Natural killer cell (primary cell): ENCODE results near the gene ZNF587. TPM values are rescaled to one million over a fixed set of nuclear protein-coding genes. Genes with fewer than 3 reads are reported as not detected.
"Not testable (repeated sequence)": the region's sequence is repeated elsewhere in the genome, so short reads cannot be mapped to it uniquely, and the experiment has no call there.

Source experiments
- ATAC-seq, 3 donors: fragments of 150-1000 bp in 2 of 3; fragments of 200-7000 bp in 1 of 3; cut with Tn5 transposase; 1 replicate in 1 of 3; 2 replicates in 2 of 3; pipeline ENCODE4 v1.10.0; 2021; ENCODE audit warnings: mild to moderate bottlenecking in 2 of 3, moderate library complexity in 2 of 3
- DNase-seq, 2 donors: peaks; one replicate each; pipeline versions ENCODE4 v3.0.0 to v3.0.0-alpha.2; 2013 to 2021; ENCODE audit warnings: mixed read lengths in 1 of 2
- H3K27ac ChIP-seq: one replicate; pipeline ENCODE4 v1.5.1; 2013; ENCODE audit warnings: mild to moderate bottlenecking, low read length
- H3K27me3 ChIP-seq: one replicate; pipeline ENCODE4 v1.6.1; 2013; ENCODE audit warnings: low read length; ENCODE audit not compliant: control insufficient read depth, insufficient read depth
- H3K36me3 ChIP-seq: one replicate; pipeline ENCODE4 v1.6.1; 2013; ENCODE audit warnings: low read length; ENCODE audit not compliant: control insufficient read depth, insufficient read depth
- H3K4me1 ChIP-seq: one replicate; pipeline ENCODE4 v1.6.1; 2013; ENCODE audit warnings: low read length; ENCODE audit not compliant: control insufficient read depth, insufficient read depth
- H3K4me3 ChIP-seq: one replicate; pipeline ENCODE4 v1.5.1; 2013; ENCODE audit warnings: low read length
- H3K9me3 ChIP-seq: one replicate; pipeline ENCODE4 v1.6.1; 2013; ENCODE audit warnings: low read length; ENCODE audit not compliant: control insufficient read depth, insufficient read depth
- H3K27ac Mint-ChIP-seq, 2 donors: one replicate each; pipeline ENCODE4 v1.8.0; 2022; ENCODE audit warnings: mild to moderate bottlenecking in 2 of 2, mixed read lengths in 2 of 2, moderate library complexity in 1 of 2
- H3K27me3 Mint-ChIP-seq, 2 donors: one replicate each; pipeline ENCODE4 v1.8.0; 2022; ENCODE audit warnings: low read depth in 2 of 2, mixed read lengths in 2 of 2
- H3K36me3 Mint-ChIP-seq: one replicate; pipeline ENCODE4 v1.8.0; 2022; ENCODE audit warnings: mixed read lengths
- H3K4me1 Mint-ChIP-seq, 2 donors: one replicate each; pipeline ENCODE4 v1.8.0; 2022; ENCODE audit warnings: mixed read lengths in 2 of 2
- H3K4me3 Mint-ChIP-seq: one replicate; pipeline ENCODE4 v1.8.0; 2022; ENCODE audit warnings: mild to moderate bottlenecking, moderate library complexity, mixed read lengths
- H3K9me3 Mint-ChIP-seq, 2 donors: one replicate each; pipeline ENCODE4 v1.8.0; 2022; ENCODE audit warnings: mixed read lengths in 2 of 2
- CTCF ChIP-seq: fragments of 200-600 bp; IDR thresholded peaks from one replicate; pipeline ENCODE4 v1.8.0; 2022; ENCODE audit warnings: antibody characterized with exemption
- WGBS: methylation state at CpG from one replicate; pipeline ENCODE4 v1.1.7; 2013; ENCODE audit warnings: missing lambda C conversion rate; ENCODE audit not compliant: insufficient coverage; 5-methylcytosine and 5-hydroxymethylcytosine counted together
- intact Hi-C: fragments of 100-400 bp; cut with micrococcal nuclease; formaldehyde crosslinking; loops from one replicate; pipeline ENCODE4 v1.14.2; 2022
- total RNA-seq, 4 donors: library from RNA; stranded (reverse); fragments of 120-200 nt in 1 of 4; gene quantifications; one replicate each; pipeline versions ENCODE4 v1.2.3 to v1.2.4, GENCODE V29; 2013 to 2022

ZNF587 gene
- total RNA-seq, 3 donors from 2014 or later (not counting 1 experiment from before 2014, with no cell fraction given) = 54.9 to 58.9 (median 55.1) TPM

DNA sequence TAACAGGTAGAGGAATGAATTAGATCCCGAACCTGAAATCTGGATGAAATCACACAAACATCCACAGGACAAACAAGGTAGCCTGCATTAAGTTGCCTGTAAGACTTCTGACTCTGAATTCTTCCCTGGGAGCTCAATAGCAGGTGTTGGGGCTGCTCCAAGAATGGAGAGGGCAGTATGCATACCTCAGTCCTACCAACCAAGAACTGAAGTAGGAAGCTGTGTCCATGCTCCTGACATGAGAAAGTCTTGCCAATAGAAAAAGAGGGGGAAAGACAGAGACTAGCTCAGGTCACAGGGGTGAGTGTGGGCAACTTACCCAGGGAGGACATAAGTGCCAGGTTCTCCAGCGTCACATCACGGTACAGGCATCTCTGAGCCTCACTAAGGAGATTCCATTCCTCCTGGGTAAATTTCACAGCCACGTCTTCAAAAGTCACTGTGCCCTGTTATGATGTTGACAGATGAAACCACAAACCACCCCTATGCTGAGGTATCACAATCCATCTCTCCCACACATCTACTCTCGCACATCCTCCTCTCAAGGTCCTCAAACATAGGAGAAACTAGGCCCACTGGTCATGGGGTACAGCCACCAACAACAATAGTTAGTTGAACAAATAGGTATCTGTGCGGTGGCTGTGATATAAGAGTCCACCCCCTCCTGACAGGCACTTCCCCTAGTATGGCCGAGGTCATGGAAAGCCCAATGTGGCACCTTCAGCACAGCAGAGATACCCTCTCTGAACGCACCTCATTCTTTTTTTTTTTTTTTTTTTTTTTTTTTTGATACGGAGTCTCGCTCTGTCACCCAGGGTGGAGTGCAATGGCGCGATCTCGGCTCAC lies 36.5 kb upstream of the ZNF587 start:
- Mint-ChIP-seq H3K4me1 (peaks cover 19 to 20% of the 10 kb centered on the region in 2 donors), H3K4me3 (peak overlapping the region; percentile 75), H3K27ac (peak overlapping the region; percentile 57 to 68)
- not testable (repeated sequence) for H3K27me3 ChIP-seq, H3K27ac ChIP-seq, DNase-seq, H3K36me3 Mint-ChIP-seq, H3K4me3 ChIP-seq, H3K27me3 Mint-ChIP-seq, H3K9me3 ChIP-seq, H3K9me3 Mint-ChIP-seq
- Histone ChIP-seq H3K4me1 (peaks cover 23% of the 10 kb centered on the region), H3K36me3 (peaks cover 13% of the 10 kb centered on the region)
- WGBS = 81% methylated on average over 10 of the region's 13 CpGs
- peak in 1 of 3 donors; percentile 21 for ATAC-seq
- intact Hi-C loops = loop anchor here (5.0 kb wide), 1 partner anchor 131 kb away; the partner anchor contains the start of gene ZNF551

GRCh38 chr19:57813919-57814504 lies 35.6 kb upstream of the ZNF587 start:
- TF ChIP-seq CTCF = no peak
- ATAC-seq (no peak), DNase-seq (peak in 1 of 2 donors; percentile 28)
- Histone ChIP-seq H3K27me3 (no peaks in the 10 kb centered on the region), H3K4me3 (peak overlapping the region; percentile 95), H3K4me1 (peaks cover 23% of the 10 kb centered on the region), H3K9me3 (no peaks in the 10 kb centered on the region), H3K36me3 (peaks cover 9% of the 10 kb centered on the region), H3K27ac (peak overlapping the region; percentile 70)
- intact Hi-C loops = loop anchor here (1.0 to 5.0 kb wide), 2 partner anchors 45 to 132 kb away; partner anchors contain the start of genes ZNF551 and ZNF586
- no peaks in the 10 kb centered on the region for H3K9me3 Mint-ChIP-seq
- peaks cover 19 to 20% of the 10 kb centered on the region in 2 donors for H3K4me1 Mint-ChIP-seq
- peak overlapping the region; percentile 93 to 97 for H3K27ac Mint-ChIP-seq
- H3K4me3 Mint-ChIP-seq = peak overlapping the region; percentile 97
- no peaks in the 10 kb centered on the region for H3K27me3 Mint-ChIP-seq
- 41% methylated on average over 13 of the region's 13 CpGs for WGBS
- H3K36me3 Mint-ChIP-seq = peaks cover 7% of the 10 kb centered on the region

DNA sequence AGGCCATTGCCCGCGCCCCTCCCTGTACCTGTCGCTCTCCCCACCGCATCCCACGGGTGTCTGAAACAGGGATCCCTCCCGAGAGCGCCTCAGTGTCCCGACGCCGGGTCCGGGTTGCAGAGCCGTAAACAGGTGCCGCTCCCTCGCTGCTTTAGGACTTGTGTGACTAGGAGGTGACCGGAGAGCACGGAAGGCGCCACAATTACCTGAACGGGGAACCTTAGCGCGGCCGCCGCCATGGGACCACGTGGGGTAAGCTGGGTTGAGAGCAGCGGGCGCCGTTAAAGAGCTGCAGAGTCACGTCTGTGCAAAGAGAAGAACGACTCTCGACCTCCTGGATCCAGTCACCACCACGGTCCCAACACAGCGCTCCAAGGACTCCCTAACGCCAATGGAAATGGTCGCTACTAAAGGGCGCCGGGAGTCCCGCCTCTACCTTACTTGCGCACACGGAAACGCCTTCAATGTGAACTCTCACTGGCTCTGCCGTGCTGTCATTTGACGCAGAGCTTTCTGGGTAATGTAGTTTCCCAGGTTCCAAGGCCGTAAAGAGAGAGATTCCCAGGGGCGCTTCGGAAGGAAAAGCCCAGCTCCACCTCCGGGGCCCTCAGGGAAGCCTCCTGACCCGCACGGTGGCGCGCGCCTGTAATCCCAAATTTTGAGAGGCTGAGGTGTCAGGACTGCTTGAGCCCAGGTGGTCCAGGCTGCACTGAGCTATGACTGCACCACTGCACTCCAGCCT lies 35.0 kb upstream of the ZNF587 start, which contains the start of gene ZNF552:
TSS of gene ZNF552 (minus strand) at position 409 of the 742 bp plus-strand sequence. CDS start at position 239, 170 bp downstream.
- Histone ChIP-seq H3K4me1 (peaks cover 23% of the 10 kb centered on the region), H3K4me3 (peak within 1 kb of the TSS; percentile 95), H3K27me3 (no peaks in the 10 kb centered on the region), H3K36me3 (peaks cover 2% of the 10 kb centered on the region), H3K27ac (peak within 1 kb of the TSS; percentile 70), H3K9me3 (no peaks in the 10 kb centered on the region)
- peak; percentile 82 to 93 (median 84) for ATAC-seq
- peak within 1 kb of the TSS; percentile 97 for H3K4me3 Mint-ChIP-seq
- peak within 1 kb of the TSS; percentile 93 to 97 for H3K27ac Mint-ChIP-seq
- no peak for TF ChIP-seq CTCF
- DNase-seq = peak; percentile 68 to 92
- no peaks in the 10 kb centered on the region for H3K27me3 Mint-ChIP-seq
- H3K9me3 Mint-ChIP-seq = no peaks in the 10 kb centered on the region
- intact Hi-C loops = loop anchor here (1.0 to 5.0 kb wide), 2 partner anchors 45 to 132 kb away; partner anchors contain the start of genes ZNF551 and ZNF586
- peaks cover 25% of the 10 kb centered on the region in 2 donors for H3K4me1 Mint-ChIP-seq
- H3K36me3 Mint-ChIP-seq = peaks cover under 1% of the 10 kb centered on the region
- under 1% methylated on average over 50 of the region's 50 CpGs for WGBS
